Stimulated activated CD4-positive, alpha-beta T cell treated with anti-CD3 and anti-CD28 coated beads, TNF-alpha, amount 100 ng/mL, for 48 hours (primary cell): ENCODE data around the gene VSIG4.

Source experiments
- DNase-seq, 3 donors: peaks; one replicate each; pipeline ENCODE4 v3.0.0-alpha.2; 2020; ENCODE audit warnings: low read depth in 3 of 3

VSIG4 gene

GRCh38 chrX:66023385-66024091 lies 16.3 kb downstream of the VSIG4 start:
- no peak for DNase-seq

DNA sequence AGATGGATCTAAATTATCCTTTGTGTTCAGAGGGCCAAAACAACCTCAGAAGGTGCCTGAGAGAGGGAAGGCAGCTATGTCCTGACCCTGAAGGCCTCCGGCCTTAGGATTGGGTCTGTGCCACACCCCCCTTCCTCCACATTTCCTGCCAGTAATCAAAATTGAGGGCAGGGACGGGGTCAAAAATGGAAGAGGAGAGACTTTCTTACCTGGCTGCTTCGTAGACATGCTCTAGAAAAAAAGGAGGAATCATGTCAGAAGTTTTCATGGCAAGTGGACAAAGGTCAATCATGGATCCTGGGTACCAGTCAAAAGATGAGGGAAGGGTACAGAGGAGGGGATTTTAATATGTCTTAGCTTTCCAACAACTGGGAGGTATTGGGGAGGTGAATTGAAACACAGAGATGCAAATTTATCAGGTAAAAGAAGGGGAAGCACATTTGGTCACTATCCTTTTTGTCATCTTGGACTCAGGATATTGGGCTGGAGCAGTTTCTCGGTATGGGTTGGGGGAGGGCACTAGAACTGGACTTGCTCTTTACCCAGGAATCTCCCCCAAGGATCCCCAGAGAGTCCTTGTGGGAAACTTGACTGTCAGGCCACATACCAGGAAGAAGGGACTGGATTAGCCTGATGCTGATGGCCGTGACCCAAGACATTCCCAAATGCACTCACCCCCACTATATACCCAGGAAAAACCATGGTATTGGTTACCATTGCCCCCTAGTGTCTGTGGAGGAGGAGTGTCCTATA lies 17.1 kb downstream of the VSIG4 start:
- DNase-seq, result no peak

GRCh38 chrX:66021765-66022631 lies 17.9 kb downstream of the VSIG4 start:
- DNase-seq, result no peak

DNA sequence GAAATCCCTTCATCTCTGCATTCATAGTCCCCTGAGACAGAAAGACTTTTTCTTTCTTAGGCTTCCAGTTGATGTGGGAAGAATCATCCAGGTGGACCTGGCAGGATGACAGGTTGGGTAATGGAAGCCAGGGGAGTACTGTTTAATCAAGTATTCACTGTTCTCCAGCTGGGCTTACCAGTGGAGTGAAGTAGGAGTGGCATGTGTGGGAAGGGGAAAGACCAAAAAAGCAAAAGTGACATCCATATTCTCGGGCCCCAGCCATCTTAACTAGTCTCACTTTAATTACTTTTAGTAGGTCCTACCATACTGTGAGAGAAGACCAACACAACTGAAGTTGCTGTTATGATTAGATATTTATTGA lies 18.5 kb downstream of the VSIG4 start:
- DNase-seq, result no peak

- DNase-seq, result no peak
Measured at GRCh38 chrX:66020631-66021334, 19.1 kb downstream of the VSIG4 start.

DNA sequence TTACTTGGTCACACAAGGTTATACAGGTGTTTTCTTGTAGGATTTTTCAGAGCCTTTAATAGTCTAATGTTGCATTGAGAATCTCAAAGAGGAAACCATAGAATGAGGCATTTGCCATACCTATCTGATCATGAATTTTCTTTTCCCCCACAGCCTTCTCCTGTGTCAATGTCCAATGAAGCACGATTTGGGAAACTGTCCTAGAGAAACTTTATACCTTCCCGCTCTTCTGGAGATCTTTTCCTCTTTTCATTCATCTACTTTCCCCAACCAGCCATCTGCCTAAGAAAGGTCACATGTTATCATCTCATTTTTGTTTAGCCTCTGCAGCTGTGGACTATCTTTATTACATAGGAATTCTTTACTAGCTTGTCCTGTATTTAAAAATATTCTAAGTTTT lies 19.9 kb downstream of the VSIG4 start:
- no peak for DNase-seq

DNA sequence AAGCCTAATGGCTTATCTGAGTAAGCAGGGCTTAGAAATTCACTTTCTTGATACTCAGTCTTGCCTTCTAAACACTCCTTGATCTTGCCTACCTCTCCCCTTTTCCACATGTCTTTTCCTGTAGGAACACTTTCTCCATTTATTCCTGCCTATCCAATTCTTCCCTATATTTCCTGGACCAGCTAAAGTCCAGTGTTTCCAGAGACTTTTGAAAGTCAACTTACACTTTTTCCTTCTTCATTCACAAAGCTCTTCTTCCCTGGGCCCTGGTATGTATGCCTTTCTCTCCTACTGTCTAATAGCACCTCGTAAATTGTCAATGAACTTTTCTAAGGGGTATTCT lies 20.6 kb downstream of the VSIG4 start:
- DNase-seq, result no peak

DNA sequence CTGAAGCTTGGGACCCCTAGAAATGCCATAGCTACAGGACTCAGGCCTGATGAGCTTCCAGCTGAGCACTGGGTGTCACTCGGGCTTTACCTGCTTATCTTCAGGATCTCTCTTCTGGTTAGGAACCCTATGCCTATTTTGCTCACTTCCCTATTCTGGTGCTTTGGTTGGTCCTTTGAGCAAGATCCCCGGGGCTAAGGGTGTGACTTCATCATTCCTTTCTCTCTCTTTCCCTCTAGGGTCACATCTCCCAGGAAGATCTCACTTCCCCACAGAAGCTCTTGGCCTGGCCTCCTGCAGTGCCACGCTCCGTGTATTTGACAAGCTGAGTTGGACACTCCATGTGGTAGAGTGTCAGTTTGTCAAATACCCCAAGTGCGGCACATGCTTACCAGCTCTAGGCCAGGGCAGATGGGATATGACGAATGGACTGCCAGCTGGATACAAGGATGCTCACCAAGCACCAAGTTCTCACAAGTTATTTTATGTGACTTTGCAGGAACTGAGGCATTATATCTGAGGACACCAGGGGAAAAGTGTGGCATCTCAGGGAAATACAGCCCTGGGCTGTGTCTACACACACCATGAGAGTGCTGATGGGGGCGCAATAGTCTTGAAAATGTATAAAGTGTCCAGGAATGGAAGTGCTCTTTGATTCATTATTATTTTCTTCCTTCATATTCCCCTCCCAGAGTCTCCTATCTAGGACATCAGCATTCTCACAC lies 21.1 kb downstream of the VSIG4 start:
- DNase-seq, result no peak

- DNase-seq, result no peak
Measured at GRCh38 chrX:66017659-66018170, 22.2 kb downstream of the VSIG4 start.

GRCh38 chrX:66016905-66017658 lies 22.8 kb downstream of the VSIG4 start:
- no peak for DNase-seq

DNA sequence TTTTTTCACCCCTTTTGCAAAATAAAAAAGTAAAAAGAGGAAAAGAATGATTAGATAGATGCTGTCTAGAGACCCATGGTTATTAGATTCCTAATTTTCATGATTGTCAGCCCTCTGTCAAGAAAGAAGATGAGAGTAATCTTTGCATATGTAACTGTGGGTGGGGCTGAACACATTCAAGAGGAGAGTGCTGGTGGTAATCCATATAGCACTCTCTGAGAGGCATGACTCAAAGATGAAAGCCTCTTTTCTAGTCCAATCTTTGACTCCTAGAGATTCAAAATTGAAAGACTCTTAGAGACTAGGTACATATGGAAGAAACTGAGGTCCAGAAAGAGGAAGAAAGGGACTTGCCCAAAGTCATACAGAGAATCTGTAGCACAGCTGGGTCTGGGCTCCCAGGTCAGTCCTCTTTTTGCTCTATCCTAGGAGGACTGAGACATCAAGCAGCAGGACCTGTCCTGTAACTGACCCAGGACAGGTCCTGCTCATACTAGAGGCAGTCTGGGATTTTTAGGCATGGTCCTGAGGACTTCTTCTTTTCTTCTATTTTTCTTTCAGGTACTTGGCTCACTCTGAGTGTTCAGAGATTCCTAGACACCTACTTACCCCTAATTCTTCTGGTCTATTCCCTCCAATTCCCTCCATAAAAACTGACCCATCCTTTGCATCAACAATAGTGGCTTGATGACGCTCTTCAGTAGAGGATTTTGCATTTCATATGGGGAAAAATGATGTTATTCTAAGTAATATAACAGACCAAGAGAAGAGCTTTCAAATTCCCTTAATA lies 23.8 kb downstream of the VSIG4 start:
- DNase-seq, result no peak

DNA sequence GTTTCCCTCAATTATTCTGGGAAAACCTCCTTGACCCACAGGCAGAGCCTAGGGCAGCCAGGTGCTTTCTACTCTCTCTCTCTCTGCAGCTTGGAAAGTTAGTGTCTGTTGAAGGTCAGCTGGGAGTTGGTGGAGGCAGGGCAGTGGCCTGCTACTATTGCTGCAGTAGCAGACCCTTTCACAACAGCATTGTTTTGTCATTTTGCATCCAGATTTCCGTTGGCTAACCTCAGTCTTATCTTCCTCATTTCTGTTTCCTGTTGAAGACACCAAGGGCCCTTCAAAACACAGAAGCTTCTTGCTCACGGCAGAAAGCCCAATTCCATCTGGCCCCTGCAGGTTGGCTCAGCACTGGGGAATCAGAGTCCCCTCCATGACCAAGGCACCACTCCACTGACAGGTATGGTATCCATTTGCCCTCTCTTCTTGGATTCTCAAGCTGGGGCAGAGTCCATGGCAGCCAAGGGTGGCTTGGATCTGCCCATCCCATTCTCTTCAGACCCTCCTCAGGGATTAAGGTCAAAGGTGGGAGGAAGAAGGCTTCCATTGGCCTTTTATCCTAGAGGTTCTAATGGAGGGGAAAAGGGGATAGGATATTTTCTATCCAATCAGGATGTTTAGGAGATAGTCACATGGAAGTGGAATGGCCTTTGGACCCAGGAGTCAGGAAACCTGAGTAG lies 24.6 kb downstream of the VSIG4 start:
- no peak for DNase-seq

- DNase-seq, result no peak
Measured at GRCh38 chrX:66014556-66014955, 25.3 kb downstream of the VSIG4 start.

GRCh38 chrX:66014084-66014483 lies 25.8 kb downstream of the VSIG4 start:
- no peak for DNase-seq

DNA sequence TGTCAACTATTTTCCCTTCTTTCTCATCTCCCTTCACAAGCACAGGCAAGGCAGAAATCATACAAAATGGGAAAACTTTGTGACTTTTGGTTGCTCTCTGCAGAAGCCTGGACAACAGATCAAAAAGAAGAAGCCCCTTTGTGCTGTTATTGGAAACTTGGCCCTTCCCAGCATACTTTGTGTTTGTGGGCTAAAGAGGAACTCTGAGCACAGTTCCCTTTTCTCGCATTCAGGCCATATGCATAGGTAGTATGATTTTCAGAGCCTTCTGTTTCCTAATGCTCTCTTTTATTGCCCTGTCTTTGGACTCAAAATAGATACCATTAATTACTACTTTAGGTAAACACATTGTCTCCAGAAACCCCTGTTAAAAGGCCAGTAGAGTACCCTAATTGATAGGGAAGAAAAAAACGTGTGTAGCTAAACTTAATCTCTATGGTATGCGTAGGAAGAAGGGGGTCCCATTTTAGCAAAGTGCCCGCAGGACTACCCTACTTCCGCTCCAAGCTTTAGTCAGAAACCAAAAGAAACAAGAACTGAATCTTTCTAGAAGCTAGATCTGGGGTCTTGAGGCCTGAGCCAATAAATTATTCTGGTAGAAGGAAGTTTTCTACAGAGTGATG lies 26.6 kb downstream of the VSIG4 start:
- DNase-seq, result no peak

DNA sequence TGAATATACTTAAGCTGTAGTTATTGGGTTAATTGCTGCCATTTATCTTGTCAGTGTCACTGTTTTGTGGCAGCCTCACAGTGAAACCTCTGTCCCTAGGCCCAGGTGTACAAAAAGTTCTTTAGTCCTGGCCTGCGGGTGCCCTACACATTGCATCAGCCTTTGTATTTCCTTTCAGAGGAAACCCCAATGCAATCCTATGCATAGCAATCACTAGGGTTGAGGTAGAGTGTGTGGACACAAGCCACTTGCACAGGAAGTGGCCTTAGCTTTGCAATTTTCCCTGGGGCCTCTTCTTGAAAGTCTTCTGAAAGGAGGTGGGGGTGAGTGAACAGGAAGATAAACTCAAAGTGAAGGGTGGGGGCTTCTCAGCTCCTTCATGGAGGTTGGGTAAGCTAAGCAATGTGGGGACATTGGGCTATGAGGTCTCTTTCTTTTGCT lies 27.8 kb downstream of the VSIG4 start:
- no peak for DNase-seq

DNA sequence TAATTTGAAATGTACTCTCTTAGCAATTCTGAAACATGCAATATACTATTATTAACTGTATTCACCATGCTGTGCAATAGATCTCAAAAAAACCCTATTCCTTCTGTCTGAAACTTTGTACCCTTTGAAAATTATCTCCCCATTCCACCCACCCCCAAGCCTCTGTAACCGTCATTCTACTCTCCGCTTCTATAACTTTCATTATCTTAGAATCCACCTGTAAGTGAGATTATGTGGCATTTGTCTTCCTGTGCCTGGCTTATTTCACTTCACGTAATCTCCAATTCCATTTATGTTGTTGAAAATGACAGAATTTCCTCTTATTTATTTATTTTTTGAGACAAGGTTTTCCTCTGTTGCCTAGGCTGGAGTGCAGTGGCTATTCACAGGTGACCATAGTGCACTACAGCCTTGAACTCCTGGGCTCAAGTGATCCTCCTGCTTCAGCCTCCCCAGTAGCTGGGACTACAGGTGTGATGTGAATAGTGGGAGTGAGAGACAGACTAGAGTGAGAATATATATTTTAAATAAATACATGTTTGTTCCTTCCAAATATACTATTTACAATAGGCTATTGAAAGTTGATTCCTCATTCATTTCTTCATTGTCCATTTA lies 30.5 kb downstream of the VSIG4 start:
- DNase-seq, result no peak

- no peak for DNase-seq
Measured at GRCh38 chrX:66008328-66008970, 31.4 kb downstream of the VSIG4 start.
